SU-DHL-6 (cell line): ENCODE results near the gene SLC4A7.

ENCODE experiments used
- H2AFZ ChIP-seq: fragments of 200-600 bp; sonication (generic); 2 replicates; pipeline ENCODE4 v1.6.1; 2014; ENCODE audit warnings: low read depth, mild to moderate bottlenecking, moderate library complexity, mixed read lengths, antibody characterized with exemption, low read length; ENCODE audit not compliant: severe bottlenecking
- H3F3A ChIP-seq: fragments of 200-600 bp; shearing (Covaris generic); 2 replicates; pipeline ENCODE4 v1.6.0; 2016; ENCODE audit warnings: antibody characterized with exemption, mild to moderate bottlenecking; ENCODE audit not compliant: insufficient read depth
- H3K27ac ChIP-seq: fragments of 200-600 bp; sonication (generic); 2 replicates; pipeline ENCODE4 v1.5.1; 2016; ENCODE audit warnings: low read depth, mild to moderate bottlenecking, low read length, moderate library complexity, mixed read lengths
- H3K27me3 ChIP-seq: fragments of 200-600 bp; sonication (generic), shearing (Covaris generic); 2 replicates; pipeline ENCODE4 v1.6.0; 2014; ENCODE audit warnings: mild to moderate bottlenecking, low read length
- H3K36me3 ChIP-seq: fragments of 200-600 bp; sonication (generic); 2 replicates; pipeline ENCODE4 v1.6.1; 2014; ENCODE audit warnings: mild to moderate bottlenecking, low read length, mixed read lengths
- H3K4me2 ChIP-seq: fragments of 300-600, 200-600 bp; shearing (Covaris generic), sonication (generic); 2 replicates; pipeline ENCODE4 v1.6.0; 2014; ENCODE audit warnings: low read length, low read depth, mild to moderate bottlenecking; ENCODE audit not compliant: poor library complexity, severe bottlenecking
- H3K4me3 ChIP-seq: fragments of 200-600 bp; sonication (generic); 2 replicates; pipeline ENCODE4 v1.5.1; 2014; ENCODE audit warnings: antibody characterized with exemption, low read length, mild to moderate bottlenecking, mixed read lengths; ENCODE audit not compliant: insufficient read depth, poor library complexity, severe bottlenecking
- H3K79me2 ChIP-seq: fragments of 200-600 bp; sonication (generic); 2 replicates; pipeline ENCODE4 v1.6.1; 2014; ENCODE audit warnings: mild to moderate bottlenecking, low read length, moderate library complexity; ENCODE audit not compliant: insufficient read depth
- H3K9ac ChIP-seq: fragments of 200-600 bp; sonication (generic); 2 replicates; pipeline ENCODE4 v1.7.0; 2014; ENCODE audit warnings: mild to moderate bottlenecking, low read length
- H3K9me2 ChIP-seq: fragments of 200-600 bp; sonication (generic); replicated peaks from 2 replicates; pipeline ENCODE4 v1.6.1; 2014; ENCODE audit warnings: low read length; ENCODE audit not compliant: insufficient read depth
- H3K9me3 ChIP-seq: fragments of 200-600 bp; sonication (generic); 2 replicates; pipeline ENCODE4 v1.6.1; 2014; ENCODE audit warnings: low read length, mixed read lengths; ENCODE audit not compliant: insufficient read depth
- H4K20me1 ChIP-seq: fragments of 200-600 bp; sonication (generic); 2 replicates; pipeline ENCODE4 v1.6.1; 2014; ENCODE audit warnings: low read depth, mild to moderate bottlenecking, antibody characterized with exemption, low read length, moderate library complexity, mixed read lengths
- CTCF ChIP-seq: fragments of 200-600 bp; sonication (generic); IDR thresholded peaks from one replicate; pipeline ENCODE4 v1.5.1; 2017; ENCODE audit warnings: antibody characterized with exemption, mild to moderate bottlenecking, low read length, moderate library complexity; ENCODE audit not compliant: insufficient read depth, poor library complexity, severe bottlenecking
- EZH2phosphoT487 ChIP-seq: fragments of 200-600 bp; sonication (generic), shearing (Covaris generic); conservative IDR thresholded peaks from 2 replicates; pipeline ENCODE4 v1.6.1; 2018; ENCODE audit warnings: mild to moderate bottlenecking, antibody characterized with exemption, low read length, moderate library complexity, mixed read lengths

Gene SLC4A7

GRCh38 chr3:27391796-27392195 lies 92.4 kb downstream of the SLC4A7 start:
- Histone ChIP-seq H3K4me3 (no peak overlapping the region), H2AFZ (no peak overlapping the region), H3K9ac (no peak overlapping the region), H3K36me3 (peaks cover 55% of the 10 kb centered on the region), H3K27me3 (no peaks in the 10 kb centered on the region), H3K9me2 (no peaks in the 10 kb centered on the region), H3K9me3 (no peaks in the 10 kb centered on the region), H3F3A (no peaks in the 10 kb centered on the region), H3K27ac (no peak overlapping the region), H3K4me2 (no peak overlapping the region), H3K79me2 (no peaks in the 10 kb centered on the region), H4K20me1 (no peaks in the 10 kb centered on the region)
- TF ChIP-seq CTCF: no peak
- no peak for TF ChIP-seq EZH2phosphoT487

- H2AFZ ChIP-seq: no peak overlapping the region
- no peaks in the 10 kb centered on the region for H3K9me3 ChIP-seq
- H3K27me3 ChIP-seq: no peaks in the 10 kb centered on the region
- no peak overlapping the region for H3K27ac ChIP-seq
- no peak overlapping the region for H3K4me2 ChIP-seq
- no peak overlapping the region for H3K9ac ChIP-seq
- no peak overlapping the region for H3K4me3 ChIP-seq
- H3K36me3 ChIP-seq: peaks cover 77% of the 10 kb centered on the region
- no peaks in the 10 kb centered on the region; the same call in 1 of the 2 replicates for H3F3A ChIP-seq
- H3K9me2 ChIP-seq: no peaks in the 10 kb centered on the region
- TF ChIP-seq CTCF: no peak
- TF ChIP-seq EZH2phosphoT487: no peak
- no peaks in the 10 kb centered on the region for H4K20me1 ChIP-seq
- no peaks in the 10 kb centered on the region for H3K79me2 ChIP-seq
Observed at GRCh38 chr3:27387625-27388024, 96.6 kb downstream of the SLC4A7 start.

- no peaks in the 10 kb centered on the region; the same call in 1 of the 2 replicates for H3F3A ChIP-seq
- no peak overlapping the region for H3K27ac ChIP-seq
- H3K4me2 ChIP-seq: no peak overlapping the region
- H3K79me2 ChIP-seq: no peaks in the 10 kb centered on the region
- no peak overlapping the region for H3K4me3 ChIP-seq
- H4K20me1 ChIP-seq: no peaks in the 10 kb centered on the region
- no peak overlapping the region for H2AFZ ChIP-seq
- no peaks in the 10 kb centered on the region for H3K27me3 ChIP-seq
- TF ChIP-seq EZH2phosphoT487 (no peak), CTCF (no peak)
- no peak overlapping the region for H3K9ac ChIP-seq
- H3K36me3 ChIP-seq: peaks cover 67% of the 10 kb centered on the region
- no peaks in the 10 kb centered on the region for H3K9me3 ChIP-seq
- H3K9me2 ChIP-seq: no peaks in the 10 kb centered on the region
Observed at GRCh38 chr3:27385504-27385903, 98.7 kb downstream of the SLC4A7 start.
